ENCODE results near the gene SLC9A9.

GRCh38 chr3:143226678-143227291 is 621.5 kb downstream of the SLC9A9 start:
- TF ChIP-seq CTCF (IDR thresholded peaks at IDR 0.05) = no peak
- TF ChIP-seq EZH2 (IDR thresholded peaks at IDR 0.05) = no peak
- TF ChIP-seq EZH2phosphoT487 (IDR thresholded peaks at IDR 0.05) = no peak

Data from neural progenitor cell (in vitro differentiated cells).